ENCODE measurements around the gene CHST11.

The CHST11 gene

GRCh38 chr12:104482748-104483147 is 26.0 kb downstream of the CHST11 start:
- DNase-seq = no peak

DNA sequence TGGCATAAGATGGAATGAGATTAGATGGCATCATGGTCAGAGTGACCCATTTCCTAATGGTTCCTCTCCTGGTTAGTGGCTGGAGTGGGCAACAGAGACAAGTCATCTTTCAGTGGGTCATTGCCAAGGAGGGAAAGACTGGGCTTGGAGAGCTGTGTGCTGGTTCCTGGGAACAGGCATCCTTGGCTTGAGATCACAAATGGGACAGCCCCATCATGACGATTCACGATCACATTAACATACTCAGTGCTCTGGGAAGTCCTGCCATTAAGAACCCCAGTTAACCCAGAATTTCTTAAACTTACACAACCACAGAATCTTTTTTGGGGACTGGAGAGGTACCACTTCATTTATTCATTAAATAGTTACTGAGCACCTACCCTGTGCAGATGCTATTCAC is 27.3 kb downstream of the CHST11 start:
- DNase-seq = no peak

DNA sequence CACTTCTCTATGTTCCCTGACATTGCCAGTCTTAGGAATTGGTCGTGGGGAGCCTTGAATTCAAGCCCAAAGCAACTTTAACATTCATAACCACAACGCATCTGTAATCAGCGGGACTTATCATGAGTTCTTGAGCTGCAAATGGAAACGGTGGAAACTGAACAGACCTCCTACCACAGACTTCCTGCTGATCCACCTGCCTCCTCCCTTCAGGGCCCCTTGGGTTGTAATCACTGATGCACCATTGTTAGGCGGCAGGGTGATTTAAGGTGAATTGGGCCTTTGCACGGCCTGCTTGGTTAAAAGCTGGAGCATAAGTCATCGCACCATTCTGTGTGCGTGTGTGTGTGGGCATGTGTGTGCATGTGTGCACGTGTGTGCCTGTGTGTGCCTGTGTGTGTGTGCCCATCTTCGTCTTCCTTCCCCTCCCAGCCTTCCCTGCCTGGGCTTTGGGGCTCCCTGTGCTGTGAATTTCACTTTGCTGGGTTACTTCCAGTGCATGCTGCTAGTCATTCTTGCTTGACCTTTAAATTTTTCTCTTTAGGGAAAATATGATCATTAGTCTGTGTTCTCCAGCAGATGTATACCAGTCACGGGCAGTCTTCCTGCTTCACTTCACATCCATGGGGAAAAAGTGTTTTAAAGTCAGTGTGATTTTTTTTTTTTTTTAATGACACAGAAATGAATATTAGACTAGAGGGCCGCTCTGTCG is 29.1 kb downstream of the CHST11 start:
- DNase-seq = no peak

- DNase-seq = no peak
These were observed 29.6 kb downstream of the CHST11 start for GRCh38 chr12:104486363-104486750.

- DNase-seq = no peak
These were observed 30.4 kb downstream of the CHST11 start for GRCh38 chr12:104486943-104487819.

GRCh38 chr12:104488374-104488773 is 31.6 kb downstream of the CHST11 start:
- no peak for DNase-seq

DNA sequence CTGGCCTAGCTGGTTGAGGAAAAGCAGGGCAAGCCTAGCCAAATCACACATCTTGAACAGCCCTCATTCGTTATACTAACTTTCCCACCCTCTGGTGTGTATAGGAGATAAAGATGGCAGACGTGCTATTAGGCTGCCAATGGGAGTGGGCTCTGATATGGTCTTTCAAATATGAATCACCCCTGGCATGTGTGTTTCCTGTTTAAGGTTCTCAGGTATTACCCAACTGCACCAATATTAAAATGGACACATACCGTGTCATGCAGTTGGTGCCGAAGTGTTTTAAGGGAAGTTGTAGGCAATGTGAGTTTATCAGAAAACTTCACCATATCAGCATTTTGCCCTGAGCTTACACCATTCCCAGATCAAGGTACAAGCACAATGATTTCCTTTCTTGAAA is 33.4 kb downstream of the CHST11 start:
- DNase-seq = no peak

GRCh38 chr12:104490850-104491249 is 34.1 kb downstream of the CHST11 start:
- DNase-seq = no peak

DNA sequence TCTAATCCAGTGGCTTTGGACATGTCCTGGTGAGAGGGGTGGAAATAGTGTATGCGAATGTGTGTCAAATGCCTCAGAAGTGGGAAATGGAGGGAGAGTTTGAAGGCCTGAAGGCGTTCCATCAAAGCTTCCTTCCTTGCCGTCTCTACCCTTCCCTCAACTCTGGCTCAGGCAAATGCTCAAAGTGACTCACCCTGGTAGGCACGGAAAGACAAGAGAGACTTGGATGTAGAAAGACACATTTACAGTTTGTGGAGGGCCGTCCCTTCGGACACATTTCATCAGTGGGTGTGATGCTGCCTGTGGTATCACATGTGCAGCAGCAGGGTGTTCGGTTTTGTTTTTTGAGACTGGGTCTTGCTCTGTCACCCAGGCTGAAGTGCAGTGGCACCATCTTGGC is 36.7 kb downstream of the CHST11 start:
- DNase-seq = no peak

GRCh38 chr12:104494137-104494792 is 37.5 kb downstream of the CHST11 start:
- DNase-seq = no peak

GRCh38 chr12:104494793-104495158 is 38.0 kb downstream of the CHST11 start:
- DNase-seq = no peak

DNA sequence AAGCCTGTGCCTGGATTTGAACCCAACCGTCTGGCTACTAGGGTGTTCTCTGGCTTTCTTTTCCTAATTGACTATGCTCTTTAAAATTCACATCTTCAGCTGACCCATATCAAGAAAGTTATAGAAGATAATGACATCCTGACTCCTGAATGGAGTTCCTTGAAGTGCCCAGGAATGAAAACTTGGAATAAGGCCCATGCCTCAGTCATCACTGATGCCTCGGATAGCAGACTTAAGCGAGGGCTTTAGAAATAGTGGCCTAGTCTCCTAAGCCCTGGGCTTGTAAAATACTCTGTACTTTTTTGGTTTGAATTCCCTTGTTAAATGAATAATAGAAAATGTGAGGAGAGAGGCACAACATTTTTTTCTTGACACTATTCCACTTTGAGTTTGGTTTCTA is 39.0 kb downstream of the CHST11 start:
- no peak for DNase-seq

DNA sequence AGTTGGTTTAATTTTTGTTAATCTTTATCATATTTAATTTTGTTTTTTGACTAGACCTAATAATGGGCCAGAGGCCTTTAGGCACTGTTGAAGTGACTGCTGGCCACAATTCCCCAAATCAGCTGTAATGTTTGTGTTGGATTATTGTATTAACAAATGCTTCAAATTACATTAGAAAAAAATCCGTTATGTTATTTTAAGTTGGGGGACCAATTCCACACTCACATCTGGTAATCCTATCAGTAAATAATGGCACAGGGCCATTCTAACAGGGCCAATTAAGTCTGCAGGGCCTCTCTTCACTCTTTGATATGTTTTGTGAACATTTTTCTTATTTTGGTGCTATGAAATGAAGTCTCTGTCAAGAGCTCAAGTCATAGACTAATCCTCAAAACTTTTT is 39.6 kb downstream of the CHST11 start:
- no peak for DNase-seq

DNA sequence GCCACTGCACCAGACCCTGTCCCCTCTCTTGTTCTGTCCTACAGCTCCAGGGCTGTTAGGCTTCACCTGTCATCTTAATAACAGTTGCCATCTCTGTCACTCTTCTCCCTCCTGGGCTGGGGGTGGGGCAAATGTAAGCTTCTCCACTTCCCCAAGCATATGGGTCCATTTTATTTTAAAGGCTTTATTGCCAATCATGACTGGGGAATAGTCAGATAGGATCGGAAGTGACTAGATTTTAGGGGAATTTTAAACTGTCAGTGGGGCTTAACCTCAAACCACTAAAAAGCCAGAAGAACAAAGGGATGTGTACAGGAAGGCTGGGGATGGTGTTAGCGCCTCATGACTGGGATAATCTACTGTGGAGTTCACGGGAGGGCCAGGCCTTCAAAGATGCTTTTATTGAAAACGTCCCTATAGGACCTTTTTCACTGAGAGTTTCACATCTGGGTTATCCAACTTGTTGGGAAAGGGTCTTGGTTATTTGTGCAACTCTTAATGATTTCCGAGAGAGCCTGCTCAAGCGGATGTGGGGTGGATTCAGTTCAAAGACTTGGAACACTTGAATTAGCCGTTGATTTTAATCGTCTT is 41.6 kb downstream of the CHST11 start:
- no peak for DNase-seq

GRCh38 chr12:104499668-104500332 is 43.1 kb downstream of the CHST11 start:
- DNase-seq = no peak

GRCh38 chr12:104501115-104501514 is 44.4 kb downstream of the CHST11 start:
- DNase-seq = no peak

DNA sequence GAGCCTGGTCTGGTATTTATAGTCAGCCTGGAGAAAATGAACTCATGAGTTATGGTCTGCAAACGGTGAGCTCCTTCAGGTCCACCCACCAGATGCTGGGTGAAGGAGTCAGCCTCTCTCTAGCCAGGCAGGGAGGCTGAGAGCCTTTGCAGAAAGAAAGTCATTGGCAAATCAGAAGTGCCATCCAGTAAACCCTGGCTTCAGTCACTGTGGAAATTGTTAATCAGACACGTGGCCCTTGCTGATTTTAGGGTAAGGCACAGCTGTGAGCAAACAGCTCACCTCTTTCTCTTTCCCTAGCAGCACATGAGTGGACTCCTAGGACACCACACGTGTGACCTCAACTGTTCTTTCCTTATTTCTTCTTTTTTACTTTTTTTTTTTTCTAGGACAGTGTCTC is 44.9 kb downstream of the CHST11 start:
- no peak for DNase-seq

GRCh38 chr12:104502217-104502616 is 45.5 kb downstream of the CHST11 start:
- no peak for DNase-seq

DNA sequence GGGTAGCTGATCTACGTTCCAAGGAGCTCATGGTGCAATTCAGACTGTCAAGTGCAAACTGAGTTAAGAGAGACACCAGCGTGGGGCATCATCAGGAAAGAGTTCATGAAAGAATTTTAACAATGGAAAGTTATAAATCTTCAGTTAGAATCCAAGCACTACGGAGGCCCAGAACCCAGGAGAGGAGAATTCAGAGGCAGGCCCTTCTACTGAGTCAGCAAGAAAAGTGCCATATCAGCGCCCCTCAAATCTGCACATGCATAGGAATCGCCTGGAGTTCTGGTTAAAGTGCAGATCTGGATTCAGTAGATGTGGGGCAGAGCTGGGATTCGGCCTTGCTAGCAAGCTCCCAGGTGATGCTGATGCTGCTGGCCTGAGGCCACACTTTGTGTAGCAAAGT is 45.9 kb downstream of the CHST11 start:
- DNase-seq = no peak

DNA sequence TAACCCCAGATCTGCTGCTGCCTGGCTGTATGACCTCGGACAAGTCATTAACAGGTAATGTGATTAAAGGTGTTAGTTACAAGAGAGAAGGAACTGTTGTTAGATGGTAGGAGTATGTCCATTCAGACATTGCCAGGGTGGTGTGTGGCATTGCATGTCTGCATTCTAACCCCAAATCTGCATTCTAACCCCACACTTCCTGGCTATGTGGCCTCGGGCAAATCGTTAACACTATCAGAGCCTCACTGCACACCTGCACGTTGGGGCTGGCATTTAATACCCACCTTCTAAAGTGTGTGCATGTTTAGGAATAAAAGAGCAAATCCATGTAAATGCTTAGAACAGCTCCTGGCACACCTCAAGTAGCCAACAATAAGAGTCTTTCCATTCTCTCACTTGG is 46.4 kb downstream of the CHST11 start:
- DNase-seq = no peak

GRCh38 chr12:104504146-104504545 is 47.4 kb downstream of the CHST11 start:
- no peak for DNase-seq

DNA sequence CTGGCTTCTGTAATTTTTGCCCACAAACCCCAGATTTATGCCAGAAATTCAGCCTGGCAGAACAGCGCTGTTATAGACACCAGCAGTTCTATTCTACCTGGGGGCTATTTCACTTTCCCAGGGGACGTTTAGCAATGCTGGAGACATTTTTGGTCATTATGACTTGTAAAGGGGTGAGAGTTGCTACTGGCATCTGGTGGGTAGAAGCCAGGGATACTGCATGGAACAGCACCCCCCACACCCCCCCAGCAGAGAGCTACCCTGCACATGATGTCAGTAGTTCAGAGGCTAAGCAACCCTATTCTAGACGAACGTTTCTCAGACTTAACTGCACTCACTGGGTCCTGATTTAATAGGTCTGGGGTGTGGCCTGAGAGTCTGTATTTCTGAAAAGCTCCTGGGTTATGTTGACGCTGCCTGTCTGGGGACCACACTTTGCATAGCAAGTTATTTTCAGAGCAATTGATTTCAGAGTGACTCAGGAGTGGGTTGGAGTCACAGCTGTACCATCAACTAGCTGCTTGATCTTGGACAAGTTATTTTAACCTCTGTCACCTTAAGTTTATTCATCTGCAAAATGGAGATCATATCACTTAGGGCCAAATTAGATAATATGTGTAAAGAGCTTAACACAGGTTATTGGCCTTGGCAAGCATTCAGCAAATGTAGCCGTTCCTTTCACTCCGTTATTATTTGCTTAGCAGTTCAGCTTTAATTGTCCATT is 48.5 kb downstream of the CHST11 start:
- no peak for DNase-seq
